Measurements from ENCODE around the gene OR5I1.
"Not testable (repeated sequence)": the region's sequence is repeated elsewhere in the genome, so short reads cannot be mapped to it uniquely, and the experiment has no call there.

OR5I1 gene

GRCh38 chr11:55942785-55943392 is 6.7 kb upstream of the OR5I1 start:
- DNase-seq (ENCODE audit: low spot score), result peak; percentile 3
- peak; percentile 5 for TF ChIP-seq CTCF (IDR thresholded peaks at IDR 0.05; ENCODE audit: extremely low read depth, missing control alignments)

GRCh38 chr11:55920537-55920936 is 15.7 kb downstream of the OR5I1 start:
- no peak for TF ChIP-seq CTCF (IDR thresholded peaks at IDR 0.05; ENCODE audit: extremely low read depth, missing control alignments)
- no peak for DNase-seq (ENCODE audit: low spot score)

GRCh38 chr11:55914482-55914881 is 21.7 kb downstream of the OR5I1 start, which contains the start of gene OR5W2:
TSS of gene OR5W2 (minus strand) at chr11:55914582. CDS start at chr11:55914582, 0 bp downstream.
- TF ChIP-seq CTCF (IDR thresholded peaks at IDR 0.05; ENCODE audit: extremely low read depth, missing control alignments), result no peak
- DNase-seq (ENCODE audit: low spot score), result no peak

GRCh38 chr11:55902308-55902707 is 33.9 kb downstream of the OR5I1 start:
- no peak for DNase-seq (ENCODE audit: low spot score)
- TF ChIP-seq CTCF (IDR thresholded peaks at IDR 0.05; ENCODE audit: extremely low read depth, missing control alignments), result no peak

- no peak for DNase-seq (ENCODE audit: low spot score)
These were observed 41.0 kb downstream of the OR5I1 start for GRCh38 chr11:55895216-55895615.

GRCh38 chr11:55885481-55885880 is 50.7 kb downstream of the OR5I1 start:
- DNase-seq (ENCODE audit: low spot score), result not testable (repeated sequence)

More at GRCh38 chr11:55895216-55895615, 41.0 kb downstream of the OR5I1 start:
- no peak for TF ChIP-seq CTCF (IDR thresholded peaks at IDR 0.05; ENCODE audit: extremely low read depth, missing control alignments)
